ENCODE results near the gene CAPN13.

- TF ChIP-seq EZH2 (IDR thresholded peaks at IDR 0.05; ENCODE audit: low read depth, unreplicated experiment) (no peak), CTCF (conservative IDR thresholded peaks at IDR 0.05; ENCODE audit: low read depth in 2 of 2) (no peak), CREB1 (CRISPR knock-in tag; IDR thresholded peaks at IDR 0.05; ENCODE audit: low read depth) (no peak), POLR2AphosphoS5 (IDR thresholded peaks at IDR 0.05; ENCODE audit: low read depth) (no peak)
Measured at GRCh38 chr2:30721241-30721640, 86.0 kb downstream of the CAPN13 start.
